HCT116 (cell line): Measurements from ENCODE around the gene CDCP1. TPM values are rescaled to one million over a fixed set of nuclear protein-coding genes. Genes with fewer than 3 reads are reported as not detected.

Experiments
- ATAC-seq: fragments of 200-7000 bp; cut with Tn5 transposase; 2 replicates; pipeline ENCODE4 v1.9.1; 2020; ENCODE audit warnings: mild to moderate bottlenecking, moderate library complexity
- BruUV-seq: library from RNA; stranded (reverse); fragments of 400-500 nt; replicated peaks from 2 replicates; lab custom pipeline; 2021; lab: Mats Ljungman, UMichigan
- CTCF ChIA-PET: fragments of 300-600 bp; sonication (Branson Sonifier 250); formaldehyde crosslinking; loops from one replicate; lab custom pipeline; 2021; ENCODE audit warnings: antibody characterized with exemption; lab: Charles Lee
- POLR2A ChIA-PET: fragments of 300-600, 350-600 bp; sonication (Branson Sonifier 250); formaldehyde crosslinking; loops from one replicate; lab custom pipeline; 2021; ENCODE audit warnings: antibody characterized with exemption; lab: Charles Lee
- RAD21 ChIA-PET, 2 experiments: fragments of 300-600 bp; sonication (Branson Sonifier 250); formaldehyde crosslinking; loops; one replicate each; lab custom pipeline; 2023; ENCODE audit warnings: low total read pairs in 2 of 2; ENCODE audit not compliant: uncharacterized antibody in 2 of 2, unreplicated experiment in 2 of 2, low non-redundant PET in 1 of 2; lab: Charles Lee
- DNase-seq: peaks from one replicate; pipeline ENCODE4 v3.0.0-alpha.2; 2010; ENCODE audit warnings: low read depth, low spot score
- H2AFZ ChIP-seq: fragments of 200-600 bp; shearing (Covaris generic), sonication (generic); 2 replicates; pipeline ENCODE4 v1.6.1; 2017; ENCODE audit warnings: low read depth, mixed run types, mixed read lengths, antibody characterized with exemption, low read length; ENCODE audit not compliant: poor library complexity, severe bottlenecking
- H3K27ac ChIP-seq: 2 replicates; pipeline ENCODE4 v1.5.1; 2012; ENCODE audit warnings: low read depth, low read length
- H3K27me3 ChIP-seq: fragments of 200-600 bp; sonication (generic); 2 replicates; pipeline ENCODE4 v1.6.1; 2016; ENCODE audit warnings: mixed run types, low read length, mixed read lengths; ENCODE audit not compliant: insufficient read depth
- H3K36me3 ChIP-seq, 2 experiments: fragments of 200-500 bp in 1 of 2; fragments of 200-600 bp in 1 of 2; sonication (Bioruptor generic) in 1 of 2; sonication (generic) in 1 of 2; 2 replicates each; pipeline versions ENCODE4 v1.5.1 to v1.6.1; 2014 to 2016; ENCODE audit warnings: low read length in 2 of 2, inconsistent platforms in 1 of 2, mixed read lengths in 1 of 2, mixed run types in 1 of 2; ENCODE audit not compliant: insufficient read depth in 2 of 2, control insufficient read depth in 1 of 2
- H3K4me1 ChIP-seq, 2 experiments: fragments of 200-600 bp in 1 of 2; sonication (generic) in 1 of 2; 2 replicates each; pipeline versions ENCODE4 v1.5.1 to v1.6.1; 2012 to 2017; ENCODE audit warnings: low read length in 2 of 2, inconsistent platforms in 1 of 2, mild to moderate bottlenecking in 1 of 2, mixed read lengths in 1 of 2, mixed run types in 1 of 2, moderate library complexity in 1 of 2; ENCODE audit not compliant: insufficient read depth in 2 of 2, control insufficient read depth in 1 of 2
- H3K4me2 ChIP-seq: fragments of 200-600 bp; sonication (generic); 2 replicates; pipeline ENCODE4 v1.6.1; 2017; ENCODE audit warnings: mixed run types, low read length, mixed read lengths
- H3K4me3 ChIP-seq, 2 experiments: fragments of 200-600 bp in 1 of 2; sonication (generic) in 1 of 2; replicated peaks in 1 of 2; 2 replicates each; pipeline ENCODE4 v1.5.1; 2011 to 2016; ENCODE audit warnings: low read length in 2 of 2, control low read depth in 1 of 2, low read depth in 1 of 2, mild to moderate bottlenecking in 1 of 2, mixed read lengths in 1 of 2, mixed run types in 1 of 2
- H3K79me2 ChIP-seq: fragments of 200-600 bp; sonication (generic); 2 replicates; pipeline ENCODE4 v1.6.1; 2017; ENCODE audit warnings: mild to moderate bottlenecking, mixed run types, low read length, moderate library complexity, mixed read lengths; ENCODE audit not compliant: insufficient read depth
- H3K9ac ChIP-seq: fragments of 200-600 bp; sonication (generic); 2 replicates; pipeline ENCODE4 v1.6.1; 2016; ENCODE audit warnings: low read length, mixed read lengths
- H3K9me2 ChIP-seq: fragments of 200-600 bp; sonication (generic), shearing (Covaris generic); 2 replicates; pipeline ENCODE4 v1.6.1; 2017; ENCODE audit warnings: mixed run types, mild to moderate bottlenecking, moderate library complexity; ENCODE audit not compliant: insufficient read depth
- H3K9me3 ChIP-seq, 2 experiments: fragments of 200-500 bp in 1 of 2; fragments of 200-600 bp in 1 of 2; sonication (Bioruptor generic) in 1 of 2; sonication (generic) in 1 of 2; 2 replicates each; pipeline ENCODE4 v1.6.1; 2014 to 2017; ENCODE audit warnings: low read length in 2 of 2, mixed read lengths in 2 of 2, inconsistent platforms in 1 of 2, low read depth in 1 of 2, mild to moderate bottlenecking in 1 of 2, mixed run types in 1 of 2, moderate library complexity in 1 of 2; ENCODE audit not compliant: control insufficient read depth in 1 of 2, insufficient read depth in 1 of 2
- H4K20me1 ChIP-seq: fragments of 200-600 bp; sonication (generic), shearing (Covaris generic); 2 replicates; pipeline ENCODE4 v1.6.1; 2017; ENCODE audit warnings: mixed run types, mild to moderate bottlenecking, moderate library complexity; ENCODE audit not compliant: insufficient read depth
- CBX3 ChIP-seq: IDR thresholded peaks from 2 replicates; pipeline ENCODE4 v1.6.1; 2012; ENCODE audit warnings: low read depth
- CEBPB ChIP-seq: IDR thresholded peaks from 2 replicates; pipeline ENCODE4 v1.6.1; 2012; ENCODE audit warnings: low read depth
- EZH2 ChIP-seq: fragments of 200-600 bp; sonication (generic); IDR thresholded peaks from 2 replicates; pipeline ENCODE4 v1.6.1; 2017; ENCODE audit warnings: antibody characterized with exemption, mixed run types
- EZH2phosphoT487 ChIP-seq: fragments of 200-600 bp; IDR thresholded peaks from 2 replicates; pipeline ENCODE4 v1.6.1; 2018; ENCODE audit warnings: antibody characterized with exemption, borderline replicate concordance
- JUND ChIP-seq: IDR thresholded peaks from 2 replicates; pipeline ENCODE4 v1.6.1; 2012
- POLR2A ChIP-seq: IDR thresholded peaks from 2 replicates; pipeline ENCODE4 v1.7.0; 2011; ENCODE audit warnings: borderline replicate concordance; ENCODE audit not compliant: insufficient read depth, insufficient read length; ENCODE audit errors: extremely low read depth
- POLR2AphosphoS5 ChIP-seq: IDR thresholded peaks from 2 replicates; pipeline ENCODE4 v1.6.1; 2011; ENCODE audit warnings: mild to moderate bottlenecking, low read depth, low read length, moderate library complexity
- RAD21 ChIP-seq: IDR thresholded peaks from 2 replicates; pipeline ENCODE4 v1.6.1; 2012; ENCODE audit warnings: low read depth, mild to moderate bottlenecking
- SIN3A ChIP-seq: IDR thresholded peaks from 2 replicates; pipeline ENCODE4 v1.6.1; 2012; ENCODE audit warnings: low read depth
- SP1 ChIP-seq: IDR thresholded peaks from 2 replicates; pipeline ENCODE4 v1.6.1; 2012; ENCODE audit warnings: low read depth
- SRF ChIP-seq: IDR thresholded peaks from 2 replicates; pipeline ENCODE4 v1.6.1; 2012; ENCODE audit warnings: low read depth
- TCF7L2 ChIP-seq: IDR thresholded peaks from 2 replicates; pipeline ENCODE4 v1.7.0; 2011; ENCODE audit warnings: borderline replicate concordance, inconsistent platforms; ENCODE audit not compliant: insufficient read depth, insufficient read length; ENCODE audit errors: extremely low read depth
- YY1 ChIP-seq: IDR thresholded peaks from 2 replicates; pipeline ENCODE4 v1.6.1; 2011; ENCODE audit warnings: low read length, low read depth, moderate library complexity, mild to moderate bottlenecking; ENCODE audit not compliant: insufficient replicate concordance; ENCODE audit errors: extremely low read depth
- ZFX ChIP-seq: fragments of 450-650 bp; IDR thresholded peaks from 2 replicates; pipeline ENCODE4 v1.6.1; 2017
- ZNF274 ChIP-seq: fragments of 200-500 bp; sonication (Bioruptor generic); IDR thresholded peaks from 2 replicates; pipeline ENCODE4 v1.6.1; 2014; ENCODE audit warnings: mild to moderate bottlenecking, low read depth, low read length, inconsistent platforms
- intact Hi-C: fragments of 100-400 bp; cut with micrococcal nuclease; formaldehyde crosslinking; loops from 2 replicates; pipeline ENCODE4 v1.10.0; 2022
- total RNA-seq: library from RNA; stranded (reverse); gene quantifications from one replicate; pipeline ENCODE4 v1.2.1, GENCODE V29; 2021; ENCODE audit not compliant: unreplicated experiment
- TF ChIP-seq, protein P1 (sequence below): IDR thresholded peaks from 2 replicates; pipeline ENCODE4 v1.6.1; 2012
- TF ChIP-seq, protein P2 (sequence below): IDR thresholded peaks from 2 replicates; pipeline ENCODE4 v1.6.1; 2012; ENCODE audit warnings: low read depth
- TF ChIP-seq, protein P3 (sequence below), 3 experiments: fragments of 200-600 bp in 1 of 3; sonication (generic) in 1 of 3; IDR thresholded peaks in 2 of 3; conservative IDR thresholded peaks in 1 of 3; 2 replicates each; pipeline ENCODE4 v1.5.1; 2012 to 2017; ENCODE audit warnings: low read depth in 2 of 3, low read length in 2 of 3, antibody characterized with exemption in 1 of 3, borderline replicate concordance in 1 of 3, control low read depth in 1 of 3, mild to moderate bottlenecking in 1 of 3, mixed read lengths in 1 of 3, mixed run types in 1 of 3, moderate library complexity in 1 of 3; ENCODE audit not compliant: insufficient read depth in 1 of 3
- TF ChIP-seq, protein P4 (sequence below): IDR thresholded peaks from 2 replicates; pipeline ENCODE4 v1.6.1; 2012
- TF ChIP-seq, protein P5 (sequence below): IDR thresholded peaks from 2 replicates; pipeline ENCODE4 v1.6.1; 2011; ENCODE audit warnings: mild to moderate bottlenecking, low read length, moderate library complexity; ENCODE audit not compliant: insufficient replicate concordance; ENCODE audit errors: extremely low read depth

Gene CDCP1
- total RNA-seq, 1 experiment from 2014 or later: 196 TPM

DNA sequence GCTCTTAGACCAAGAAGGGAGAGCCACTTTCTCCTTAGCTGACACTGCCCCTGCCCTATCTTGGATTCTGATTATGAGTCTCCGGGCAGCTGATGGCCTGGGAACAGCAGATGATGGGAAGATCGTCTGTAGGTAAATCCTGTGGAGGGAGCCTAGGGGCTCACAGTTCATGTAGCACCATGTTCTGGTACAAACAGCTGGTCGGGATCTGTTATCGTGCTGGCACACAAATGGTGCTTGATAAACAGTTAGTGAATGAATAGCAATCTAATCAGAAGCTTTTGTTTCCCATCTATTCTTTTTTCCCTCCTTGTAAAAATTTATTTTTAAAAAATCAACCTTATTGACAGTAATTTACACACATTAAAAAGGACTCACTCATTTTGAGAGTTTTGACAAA is 26.8 kb downstream of the CDCP1 start:
- ChIA-PET POLR2A (no interaction called here), CTCF (interaction anchor here (1.3 kb wide), 1 partner anchor 91 kb away, joined by 4 read pairs; no protein-coding TSS in a partner anchor), RAD21 (interaction anchor here in 1 of 2 experiments (1.4 kb wide), 1 partner anchor 91 kb away, joined by 3 read pairs; no protein-coding TSS in a partner anchor)
- Histone ChIP-seq H3K27me3 (no peaks in the 10 kb centered on the region), H3K27ac (peak overlapping the region; percentile 91; the same call in 1 of the 2 replicates), H3K4me1 (peaks cover 62 to 77% of the 10 kb centered on the region in 2 experiments), H3K4me2 (peak overlapping the region; percentile 68), H3K9ac (peak overlapping the region; percentile 44), H2AFZ (no peak overlapping the region), H4K20me1 (no peaks in the 10 kb centered on the region), H3K4me3 (no peak overlapping the region), H3K36me3 (peaks cover 19 to 20% of the 10 kb centered on the region in 2 experiments), H3K79me2 (peaks cover 99% of the 10 kb centered on the region), H3K9me2 (no peaks in the 10 kb centered on the region), H3K9me3 (no peaks in the 10 kb centered on the region)
- DNase-seq (no peak), ATAC-seq (no peak)
- TF ChIP-seq, protein P1, sequence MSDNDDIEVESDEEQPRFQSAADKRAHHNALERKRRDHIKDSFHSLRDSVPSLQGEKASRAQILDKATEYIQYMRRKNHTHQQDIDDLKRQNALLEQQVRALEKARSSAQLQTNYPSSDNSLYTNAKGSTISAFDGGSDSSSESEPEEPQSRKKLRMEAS: no peak
- TF ChIP-seq YY1 (no peak), ZFX (no peak), JUND (no peak), SRF (no peak), RAD21 (no peak), TCF7L2 (no peak), POLR2A (no peak), SIN3A (no peak), EZH2 (no peak), POLR2AphosphoS5 (no peak), CEBPB (no peak), ZNF274 (no peak), SP1 (no peak), CBX3 (no peak), EZH2phosphoT487 (no peak)
- TF ChIP-seq, protein P2, sequence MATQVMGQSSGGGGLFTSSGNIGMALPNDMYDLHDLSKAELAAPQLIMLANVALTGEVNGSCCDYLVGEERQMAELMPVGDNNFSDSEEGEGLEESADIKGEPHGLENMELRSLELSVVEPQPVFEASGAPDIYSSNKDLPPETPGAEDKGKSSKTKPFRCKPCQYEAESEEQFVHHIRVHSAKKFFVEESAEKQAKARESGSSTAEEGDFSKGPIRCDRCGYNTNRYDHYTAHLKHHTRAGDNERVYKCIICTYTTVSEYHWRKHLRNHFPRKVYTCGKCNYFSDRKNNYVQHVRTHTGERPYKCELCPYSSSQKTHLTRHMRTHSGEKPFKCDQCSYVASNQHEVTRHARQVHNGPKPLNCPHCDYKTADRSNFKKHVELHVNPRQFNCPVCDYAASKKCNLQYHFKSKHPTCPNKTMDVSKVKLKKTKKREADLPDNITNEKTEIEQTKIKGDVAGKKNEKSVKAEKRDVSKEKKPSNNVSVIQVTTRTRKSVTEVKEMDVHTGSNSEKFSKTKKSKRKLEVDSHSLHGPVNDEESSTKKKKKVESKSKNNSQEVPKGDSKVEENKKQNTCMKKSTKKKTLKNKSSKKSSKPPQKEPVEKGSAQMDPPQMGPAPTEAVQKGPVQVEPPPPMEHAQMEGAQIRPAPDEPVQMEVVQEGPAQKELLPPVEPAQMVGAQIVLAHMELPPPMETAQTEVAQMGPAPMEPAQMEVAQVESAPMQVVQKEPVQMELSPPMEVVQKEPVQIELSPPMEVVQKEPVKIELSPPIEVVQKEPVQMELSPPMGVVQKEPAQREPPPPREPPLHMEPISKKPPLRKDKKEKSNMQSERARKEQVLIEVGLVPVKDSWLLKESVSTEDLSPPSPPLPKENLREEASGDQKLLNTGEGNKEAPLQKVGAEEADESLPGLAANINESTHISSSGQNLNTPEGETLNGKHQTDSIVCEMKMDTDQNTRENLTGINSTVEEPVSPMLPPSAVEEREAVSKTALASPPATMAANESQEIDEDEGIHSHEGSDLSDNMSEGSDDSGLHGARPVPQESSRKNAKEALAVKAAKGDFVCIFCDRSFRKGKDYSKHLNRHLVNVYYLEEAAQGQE: no peak
- TF ChIP-seq, protein P3, sequence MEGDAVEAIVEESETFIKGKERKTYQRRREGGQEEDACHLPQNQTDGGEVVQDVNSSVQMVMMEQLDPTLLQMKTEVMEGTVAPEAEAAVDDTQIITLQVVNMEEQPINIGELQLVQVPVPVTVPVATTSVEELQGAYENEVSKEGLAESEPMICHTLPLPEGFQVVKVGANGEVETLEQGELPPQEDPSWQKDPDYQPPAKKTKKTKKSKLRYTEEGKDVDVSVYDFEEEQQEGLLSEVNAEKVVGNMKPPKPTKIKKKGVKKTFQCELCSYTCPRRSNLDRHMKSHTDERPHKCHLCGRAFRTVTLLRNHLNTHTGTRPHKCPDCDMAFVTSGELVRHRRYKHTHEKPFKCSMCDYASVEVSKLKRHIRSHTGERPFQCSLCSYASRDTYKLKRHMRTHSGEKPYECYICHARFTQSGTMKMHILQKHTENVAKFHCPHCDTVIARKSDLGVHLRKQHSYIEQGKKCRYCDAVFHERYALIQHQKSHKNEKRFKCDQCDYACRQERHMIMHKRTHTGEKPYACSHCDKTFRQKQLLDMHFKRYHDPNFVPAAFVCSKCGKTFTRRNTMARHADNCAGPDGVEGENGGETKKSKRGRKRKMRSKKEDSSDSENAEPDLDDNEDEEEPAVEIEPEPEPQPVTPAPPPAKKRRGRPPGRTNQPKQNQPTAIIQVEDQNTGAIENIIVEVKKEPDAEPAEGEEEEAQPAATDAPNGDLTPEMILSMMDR (IDR thresholded peaks at IDR 0.05 in 2 of 3, conservative IDR thresholded peaks at IDR 0.05 in 1 of 3; ENCODE audit: borderline replicate concordance in 1 of 3, insufficient read depth in 1 of 3, low read depth in 2 of 3, low read length in 2 of 3): no peak
- TF ChIP-seq, protein P4, sequence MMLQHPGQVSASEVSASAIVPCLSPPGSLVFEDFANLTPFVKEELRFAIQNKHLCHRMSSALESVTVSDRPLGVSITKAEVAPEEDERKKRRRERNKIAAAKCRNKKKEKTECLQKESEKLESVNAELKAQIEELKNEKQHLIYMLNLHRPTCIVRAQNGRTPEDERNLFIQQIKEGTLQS: no peak
- TF ChIP-seq, protein P5, sequence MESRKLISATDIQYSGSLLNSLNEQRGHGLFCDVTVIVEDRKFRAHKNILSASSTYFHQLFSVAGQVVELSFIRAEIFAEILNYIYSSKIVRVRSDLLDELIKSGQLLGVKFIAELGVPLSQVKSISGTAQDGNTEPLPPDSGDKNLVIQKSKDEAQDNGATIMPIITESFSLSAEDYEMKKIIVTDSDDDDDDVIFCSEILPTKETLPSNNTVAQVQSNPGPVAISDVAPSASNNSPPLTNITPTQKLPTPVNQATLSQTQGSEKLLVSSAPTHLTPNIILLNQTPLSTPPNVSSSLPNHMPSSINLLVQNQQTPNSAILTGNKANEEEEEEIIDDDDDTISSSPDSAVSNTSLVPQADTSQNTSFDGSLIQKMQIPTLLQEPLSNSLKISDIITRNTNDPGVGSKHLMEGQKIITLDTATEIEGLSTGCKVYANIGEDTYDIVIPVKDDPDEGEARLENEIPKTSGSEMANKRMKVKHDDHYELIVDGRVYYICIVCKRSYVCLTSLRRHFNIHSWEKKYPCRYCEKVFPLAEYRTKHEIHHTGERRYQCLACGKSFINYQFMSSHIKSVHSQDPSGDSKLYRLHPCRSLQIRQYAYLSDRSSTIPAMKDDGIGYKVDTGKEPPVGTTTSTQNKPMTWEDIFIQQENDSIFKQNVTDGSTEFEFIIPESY: no peak
- no TSS peak for BruUV-seq
- intact Hi-C loops: no loop called here
